GM18517 (cell line): ENCODE measurements around the gene SDC4.

Experiments used
- ATAC-seq: cut with Tn5 transposase; IDR thresholded peaks from one replicate; pipeline ENCODE4 v1.9.1; 2021; ENCODE audit warnings: mild to moderate bottlenecking, moderate library complexity; ENCODE audit not compliant: unreplicated experiment

The SDC4 gene, protein sequence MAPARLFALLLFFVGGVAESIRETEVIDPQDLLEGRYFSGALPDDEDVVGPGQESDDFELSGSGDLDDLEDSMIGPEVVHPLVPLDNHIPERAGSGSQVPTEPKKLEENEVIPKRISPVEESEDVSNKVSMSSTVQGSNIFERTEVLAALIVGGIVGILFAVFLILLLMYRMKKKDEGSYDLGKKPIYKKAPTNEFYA

DNA sequence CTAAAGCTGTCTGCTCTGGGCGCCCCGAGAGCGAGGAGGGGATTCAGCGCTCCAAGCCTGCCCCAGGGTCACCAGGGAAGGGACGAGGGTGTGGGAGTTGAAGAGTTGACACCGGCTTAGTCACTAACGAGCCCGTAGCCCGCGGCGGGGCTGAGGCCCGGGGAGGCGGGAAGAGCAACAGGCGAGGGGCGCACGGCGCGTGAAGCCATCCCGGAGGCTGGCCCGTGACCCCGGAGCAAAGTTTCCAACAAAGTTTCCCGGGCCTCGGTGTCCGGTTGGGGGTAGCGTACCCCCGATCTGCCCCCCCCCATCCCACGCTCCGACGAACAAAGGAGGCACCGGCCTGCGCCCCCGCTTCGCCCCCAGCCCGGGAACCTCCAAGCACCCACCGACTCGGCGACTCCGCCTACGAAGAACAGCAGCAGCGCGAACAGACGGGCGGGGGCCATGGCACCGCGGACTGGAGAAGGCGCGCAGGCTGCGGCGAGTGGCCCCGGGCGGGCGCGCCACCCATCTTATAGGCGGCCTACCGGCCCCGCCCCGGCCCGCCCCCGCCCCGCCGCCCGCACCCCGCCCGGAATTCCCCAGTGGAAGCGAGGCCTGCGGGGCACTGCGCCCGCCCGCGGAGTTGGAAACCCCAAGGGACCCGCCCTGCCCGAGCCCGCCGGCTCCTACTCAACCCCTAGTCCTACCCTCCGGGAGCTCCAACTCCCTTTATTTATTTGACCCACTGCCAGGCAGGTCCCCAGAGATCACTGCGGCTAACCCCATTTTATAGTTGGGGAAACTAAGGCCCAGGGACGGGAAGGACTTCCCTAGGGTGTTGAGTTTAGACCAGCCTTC lies at the start of gene SDC4:
Gene SDC4 (minus strand): TSS at position 489 of the 843 bp plus-strand sequence. CDS start 40 bp downstream, at position 449.
- no peak for ATAC-seq

DNA sequence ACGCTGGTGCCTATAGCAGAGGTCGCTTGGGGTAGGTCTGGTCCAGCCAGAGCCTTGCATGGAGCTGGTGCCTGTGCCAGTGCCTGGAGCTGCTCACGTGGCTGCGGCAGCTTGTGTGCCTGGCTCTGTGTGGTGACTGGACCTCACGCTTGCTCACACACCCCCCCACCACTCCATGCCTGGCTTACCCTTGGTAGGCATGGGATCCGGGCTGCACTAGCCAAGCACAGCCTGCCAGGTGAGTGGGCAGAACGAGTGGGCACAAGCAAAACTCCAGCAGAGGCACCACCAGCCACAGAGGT lies 46.8 kb upstream of the SDC4 start:
- ATAC-seq = no peak

DNA sequence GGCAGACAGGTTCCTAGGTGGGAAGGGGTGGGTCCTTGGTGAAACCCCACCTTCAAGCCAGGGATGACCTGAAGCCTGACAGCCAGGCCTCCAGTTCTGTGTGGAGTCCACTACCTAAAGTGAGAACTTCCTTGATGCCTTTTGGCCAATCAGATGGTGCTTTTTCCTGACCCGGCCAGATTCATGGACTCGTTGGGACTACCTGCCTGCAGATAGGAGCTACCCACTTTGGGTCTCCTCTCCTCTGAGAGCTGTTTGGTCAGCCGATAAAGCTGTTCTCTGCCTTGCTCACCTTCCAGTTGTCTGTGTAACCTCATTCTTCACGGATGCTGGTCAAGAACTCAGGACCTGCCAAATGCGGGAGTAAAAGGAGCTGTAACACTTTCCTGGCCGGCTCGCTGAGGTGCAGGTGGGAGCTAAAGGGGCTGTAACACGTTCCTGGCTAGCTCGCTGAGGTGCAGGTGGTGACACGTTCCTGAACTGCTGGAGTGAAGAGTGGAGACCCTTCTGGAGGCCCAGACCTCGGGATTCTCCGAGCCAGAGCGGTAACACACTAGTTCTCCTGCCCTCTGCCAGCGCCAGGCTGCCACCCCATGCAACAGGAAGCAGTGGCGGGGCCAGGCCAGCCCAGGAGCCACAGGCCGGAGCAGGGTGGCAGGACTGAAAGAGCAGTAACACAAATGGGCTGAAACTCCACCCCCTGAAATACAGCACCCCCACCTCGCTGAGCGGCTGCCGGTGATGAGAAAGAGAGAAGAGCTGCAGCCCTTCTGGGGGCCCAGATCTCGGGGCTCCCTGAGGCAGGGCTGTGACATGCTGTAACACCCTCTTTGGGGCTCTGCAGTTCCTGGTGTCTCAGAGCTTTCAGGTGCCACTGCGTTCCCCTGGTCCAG lies 46.2 kb upstream of the SDC4 start:
- no peak for ATAC-seq

DNA sequence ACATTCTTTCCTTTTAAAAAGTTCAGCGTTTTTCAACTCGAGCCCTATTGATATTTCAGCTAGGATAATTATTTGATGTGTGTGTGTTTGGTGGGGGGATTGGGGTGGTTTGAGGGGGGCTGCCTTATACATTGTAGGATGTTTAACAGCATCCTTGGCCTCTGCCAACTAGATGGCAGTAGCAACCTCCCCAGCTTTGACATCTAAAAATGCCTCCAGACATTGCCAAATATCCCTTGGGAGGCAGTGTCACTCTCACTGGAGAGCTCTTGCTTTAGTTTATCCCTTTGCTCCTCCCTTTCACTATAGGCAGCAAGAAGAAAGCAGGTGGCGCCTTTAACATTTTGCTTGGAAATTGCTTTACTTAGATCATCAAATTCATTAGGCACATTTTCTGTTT lies 44.5 kb upstream of the SDC4 start:
- ATAC-seq = no peak

DNA sequence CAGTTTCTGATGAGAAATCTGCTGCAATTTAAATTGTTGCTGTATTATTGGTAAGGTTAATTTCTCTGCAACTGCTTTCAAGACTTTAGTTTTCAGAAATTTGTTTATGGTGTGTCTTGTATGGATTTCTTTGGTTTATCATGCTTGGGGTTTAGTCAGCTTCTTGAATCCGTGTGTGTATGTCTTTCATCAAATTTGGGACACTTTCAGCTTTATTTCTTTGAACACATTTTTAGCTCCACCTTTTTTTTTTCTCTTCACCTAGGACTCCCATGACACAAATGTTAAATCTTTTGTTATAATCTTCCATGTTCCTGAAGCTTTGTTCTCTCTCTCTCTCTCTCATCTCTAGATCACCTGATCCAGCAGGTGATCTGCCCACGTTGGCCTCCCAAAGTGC lies 43.3 kb upstream of the SDC4 start:
- no peak for ATAC-seq

DNA sequence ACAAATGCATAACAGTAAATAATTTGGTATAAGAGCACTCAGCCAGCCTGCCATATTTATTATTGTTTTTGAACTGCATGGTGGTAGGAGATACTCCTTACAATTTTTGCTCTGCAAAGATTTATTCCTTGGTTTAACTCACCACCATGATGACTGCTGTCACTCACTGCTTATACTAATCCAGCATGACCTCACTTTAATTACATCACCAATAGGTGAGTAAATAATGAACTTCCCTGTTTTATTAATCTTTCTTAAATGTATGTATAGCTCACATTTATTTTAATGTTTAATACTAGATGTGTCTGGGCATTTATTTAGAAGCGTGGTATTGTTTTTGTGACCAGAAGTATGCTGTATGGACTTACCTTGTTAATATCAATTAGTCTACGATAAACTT lies 42.7 kb upstream of the SDC4 start:
- ATAC-seq = no peak

DNA sequence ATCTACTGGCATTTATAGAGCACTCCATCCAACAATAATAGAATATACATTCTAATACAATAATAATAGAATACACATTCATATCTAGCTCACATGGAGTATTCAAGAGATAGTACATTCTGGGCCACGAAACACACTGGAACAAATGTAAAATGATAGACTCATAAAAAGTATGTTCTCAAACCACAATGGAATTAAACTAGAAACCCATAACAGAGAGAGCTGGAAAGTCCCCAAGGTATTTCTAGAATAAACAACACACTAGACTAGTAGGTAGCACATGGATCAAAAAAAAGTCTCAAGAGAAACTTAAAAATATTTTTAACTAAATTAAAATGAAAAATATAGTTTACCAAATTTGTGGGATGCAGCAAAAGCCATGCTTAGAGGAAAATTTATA lies 39.0 kb upstream of the SDC4 start:
- ATAC-seq = no peak

DNA sequence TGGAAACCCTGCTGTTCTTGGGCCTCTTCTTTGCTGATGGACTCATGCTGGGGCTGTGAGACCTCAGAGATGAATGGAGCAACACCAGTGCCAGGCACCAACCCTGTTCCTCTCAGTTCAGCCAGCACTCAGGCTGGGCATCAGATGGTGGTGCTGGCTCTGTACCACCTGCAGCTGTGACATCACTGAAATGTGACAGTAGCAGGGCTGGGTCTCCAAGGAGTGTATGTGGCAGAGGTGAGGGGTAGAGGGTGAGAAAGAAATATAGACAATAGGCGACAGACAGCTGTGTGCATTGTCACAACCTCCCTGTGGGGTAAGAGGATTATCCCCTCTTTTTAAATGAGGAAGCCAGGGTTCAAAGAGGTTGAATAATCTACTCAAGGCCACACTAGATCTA lies 30.0 kb upstream of the SDC4 start, which contains the start of gene TP53TG5:
Gene TP53TG5 (minus strand): TSS at position 135 of the 400 bp plus-strand sequence. CDS start 89 bp downstream, at position 46.
- ATAC-seq = no peak

DNA sequence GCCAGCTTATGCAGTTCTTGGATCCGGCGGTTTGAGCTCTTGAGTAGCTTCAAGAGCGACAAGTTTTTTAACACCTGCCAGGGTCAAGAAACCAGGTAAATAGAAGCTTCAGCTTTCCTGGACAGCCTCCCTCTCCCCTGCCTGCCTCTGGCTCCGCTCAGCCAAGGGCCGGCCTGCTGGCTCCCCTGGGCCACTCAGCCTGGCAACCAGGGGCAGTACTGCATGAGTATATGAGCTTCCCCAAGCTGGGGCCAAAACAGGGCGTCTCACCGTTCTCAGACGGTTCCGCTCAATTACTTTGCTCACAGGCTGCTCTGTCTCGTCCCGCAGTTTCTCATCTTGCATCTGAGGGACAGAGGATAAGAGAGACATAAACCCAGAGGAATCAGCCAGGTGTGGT lies 29.0 kb upstream of the SDC4 start:
- no peak for ATAC-seq

DNA sequence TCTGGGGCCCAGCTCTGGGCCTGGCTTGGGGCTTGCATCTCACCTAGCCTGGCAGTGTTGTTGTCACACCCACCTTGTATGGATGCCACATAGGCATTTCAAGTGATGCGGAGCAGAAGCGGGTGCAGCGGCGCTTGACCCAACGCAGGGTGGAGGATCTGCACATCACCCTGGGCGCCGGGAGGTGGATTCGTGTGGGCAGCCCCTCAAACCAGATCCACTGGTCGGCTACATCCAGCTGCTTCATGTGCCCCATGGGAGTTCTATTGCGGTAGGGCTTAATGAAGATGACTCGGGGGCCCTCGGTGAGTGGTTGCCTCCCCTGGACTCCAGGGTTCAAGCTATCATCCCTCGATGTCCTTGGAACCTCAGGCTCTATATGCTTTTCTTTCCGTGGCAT lies 26.7 kb upstream of the SDC4 start:
- ATAC-seq = no peak

DNA sequence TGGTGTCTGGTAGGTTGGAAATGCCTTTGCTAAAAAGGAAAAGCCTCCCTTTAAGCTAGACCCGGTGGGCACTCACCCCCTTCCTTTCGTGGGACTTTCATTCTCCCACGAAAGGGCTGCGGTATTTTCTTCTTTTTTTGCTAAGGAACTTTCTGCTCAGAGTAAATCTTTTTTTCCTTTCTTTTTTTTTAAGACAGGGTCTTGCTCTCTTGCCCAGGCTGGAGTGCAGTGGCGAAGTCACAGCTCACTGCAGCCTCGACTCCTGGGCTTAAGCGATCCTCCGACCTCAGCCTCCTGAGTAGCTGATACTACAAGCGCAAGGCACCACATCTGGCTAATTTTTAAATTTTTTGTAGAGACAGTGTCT lies 25.9 kb upstream of the SDC4 start:
- ATAC-seq = no peak

DNA sequence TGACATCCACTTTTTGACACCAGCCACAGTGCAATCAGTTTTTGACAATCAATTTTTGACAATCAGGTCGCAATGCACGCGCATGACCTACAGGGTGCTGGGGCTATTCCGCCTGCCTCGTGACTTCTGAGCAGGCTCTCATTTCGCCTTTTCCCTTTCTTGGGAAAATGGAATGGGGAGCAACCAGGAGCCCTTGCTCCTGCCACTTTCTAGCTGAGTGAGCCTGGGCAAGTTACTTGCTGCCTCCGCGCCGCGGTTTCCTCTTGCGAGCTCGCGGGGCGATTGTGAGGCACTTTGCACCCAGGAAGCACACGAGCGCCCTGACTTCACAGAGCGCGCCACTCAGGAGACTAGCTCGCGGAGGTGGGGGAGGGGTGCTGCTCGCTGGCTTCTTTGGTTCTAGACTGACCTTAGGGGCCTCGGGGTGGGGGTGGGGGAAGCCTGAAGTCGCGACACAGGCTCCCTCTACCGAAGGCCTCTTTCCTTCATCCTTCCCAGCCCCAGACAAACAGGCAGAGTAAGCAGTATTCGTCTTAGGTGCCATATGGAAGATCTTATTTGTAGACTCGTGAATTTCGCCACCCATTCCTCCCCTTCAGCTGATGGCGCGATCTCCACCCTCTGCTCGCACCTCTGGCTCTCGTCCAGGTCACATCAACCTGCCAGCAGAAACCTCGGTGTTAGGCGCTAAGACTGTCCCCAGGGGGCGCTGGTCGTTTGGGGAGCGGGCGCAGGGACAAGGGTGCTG lies 25.3 kb upstream of the SDC4 start:
- ATAC-seq = no peak

DNA sequence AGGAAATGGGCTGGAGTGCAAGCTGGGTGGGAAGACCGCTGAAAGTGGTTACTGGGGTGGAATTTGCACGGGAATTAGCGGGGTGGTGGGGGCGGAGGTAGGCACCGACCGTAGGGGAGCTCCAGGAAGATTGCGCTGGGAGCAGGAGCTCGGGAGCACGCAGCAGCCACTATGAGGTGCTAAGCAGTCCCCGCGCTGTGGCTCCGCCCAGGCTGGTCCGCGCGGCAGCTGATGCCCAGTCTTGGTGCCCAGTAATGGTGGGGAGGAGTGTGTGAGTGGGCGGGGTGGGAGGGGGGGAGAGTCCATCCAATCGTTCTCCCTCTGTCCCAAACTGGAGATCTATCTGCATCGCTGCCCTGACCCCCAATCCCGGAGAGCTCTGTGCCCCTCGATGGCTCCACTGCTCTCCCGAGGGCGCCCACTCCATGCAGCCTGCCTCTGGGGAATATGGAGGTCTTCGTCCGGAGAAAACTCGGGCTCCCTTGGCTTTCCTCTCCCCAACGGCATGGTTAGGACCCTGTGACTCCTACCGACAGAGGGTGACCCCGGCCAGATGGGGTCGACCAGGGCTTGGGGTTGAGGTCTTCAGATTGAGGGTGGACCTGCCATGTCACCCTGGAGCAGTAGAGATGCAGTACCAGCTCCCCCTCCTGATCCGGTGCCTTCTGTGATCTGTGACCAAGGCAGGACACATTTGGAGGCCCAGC lies 24.6 kb upstream of the SDC4 start:
- ATAC-seq = no peak

DNA sequence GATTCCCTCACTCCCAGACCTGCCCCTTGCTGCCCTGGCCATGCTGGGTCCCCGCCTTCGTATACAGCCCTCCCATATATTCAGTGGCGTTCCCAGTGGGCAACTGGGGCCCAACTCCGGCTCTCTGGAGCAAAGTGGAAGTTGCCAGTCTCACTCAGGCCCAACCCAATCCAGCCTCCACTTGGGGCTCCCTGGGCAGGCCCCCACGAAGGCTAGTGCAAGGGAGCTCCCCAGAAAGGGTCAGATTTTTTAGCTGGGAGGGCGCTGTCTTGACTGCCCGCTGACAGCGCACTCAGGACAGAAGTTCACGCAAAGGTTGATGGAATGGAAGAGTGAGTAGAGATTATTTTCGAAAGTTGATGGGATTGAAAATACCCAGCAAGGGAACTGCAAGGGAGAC lies 24.0 kb upstream of the SDC4 start:
- no peak for ATAC-seq

DNA sequence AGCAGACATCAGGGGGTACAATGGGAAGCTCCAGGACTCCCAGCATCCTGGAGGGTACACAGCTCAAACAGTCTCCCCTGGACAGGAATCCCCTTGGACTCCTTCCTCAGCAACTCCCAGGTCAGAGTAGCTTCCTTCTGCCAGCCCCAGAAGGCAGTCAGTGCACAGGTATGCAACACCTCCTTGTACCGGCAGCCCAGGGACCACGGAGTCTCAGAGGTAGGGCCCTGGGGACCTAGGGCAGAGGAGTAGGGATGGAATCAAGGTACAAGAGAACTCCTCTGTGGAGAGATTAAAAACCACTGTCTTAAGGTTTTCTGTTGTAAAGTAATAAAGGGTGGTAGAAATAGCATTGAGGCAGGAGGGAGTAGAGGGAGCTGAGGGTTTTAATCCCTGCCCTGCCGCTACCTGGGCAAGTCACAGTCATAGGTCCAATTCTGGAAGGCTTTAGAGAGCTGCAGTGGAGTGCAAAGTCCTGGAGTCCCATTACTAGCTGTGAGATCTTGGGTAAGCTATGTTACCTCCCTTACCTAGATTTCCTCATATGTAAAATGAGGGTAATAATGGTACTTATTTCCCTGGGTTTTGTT lies 22.4 kb upstream of the SDC4 start:
- no peak for ATAC-seq

DNA sequence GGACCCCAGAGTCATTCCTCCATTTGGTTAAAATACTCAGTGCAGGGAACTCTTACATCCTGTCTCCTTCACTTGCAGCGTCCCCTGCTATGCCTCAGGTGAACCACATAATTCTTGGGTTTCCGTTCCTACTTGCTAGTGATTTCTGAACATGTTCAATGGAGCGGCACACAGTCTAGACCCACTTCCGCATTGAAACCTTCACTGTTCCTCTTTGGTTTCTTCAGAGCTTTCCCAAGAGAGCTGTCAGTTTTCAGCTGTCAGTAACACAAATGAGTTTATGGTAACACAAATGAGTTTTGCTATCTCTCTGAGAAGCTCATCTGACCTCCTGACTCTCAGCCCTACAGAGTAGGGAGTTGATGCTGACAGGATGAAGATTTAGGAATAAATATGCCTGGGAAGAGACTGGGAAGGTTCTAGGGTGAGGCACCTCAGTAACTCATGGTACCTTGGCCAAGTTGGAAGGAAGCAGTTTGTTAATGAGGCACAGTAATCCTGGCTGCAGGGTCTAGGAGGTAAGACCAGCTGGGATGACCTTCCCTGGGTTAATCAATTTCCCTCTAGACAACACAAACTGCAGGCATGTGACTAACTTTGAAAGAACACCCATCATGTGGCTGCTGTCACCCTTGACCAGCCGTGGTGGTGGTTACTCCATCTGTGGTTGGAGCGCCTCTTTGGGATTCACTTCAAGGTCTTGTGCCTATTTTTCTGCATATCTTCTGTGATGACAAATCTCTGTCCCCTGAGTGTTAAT lies 20.2 kb upstream of the SDC4 start:
- ATAC-seq = peak; percentile 83

DNA sequence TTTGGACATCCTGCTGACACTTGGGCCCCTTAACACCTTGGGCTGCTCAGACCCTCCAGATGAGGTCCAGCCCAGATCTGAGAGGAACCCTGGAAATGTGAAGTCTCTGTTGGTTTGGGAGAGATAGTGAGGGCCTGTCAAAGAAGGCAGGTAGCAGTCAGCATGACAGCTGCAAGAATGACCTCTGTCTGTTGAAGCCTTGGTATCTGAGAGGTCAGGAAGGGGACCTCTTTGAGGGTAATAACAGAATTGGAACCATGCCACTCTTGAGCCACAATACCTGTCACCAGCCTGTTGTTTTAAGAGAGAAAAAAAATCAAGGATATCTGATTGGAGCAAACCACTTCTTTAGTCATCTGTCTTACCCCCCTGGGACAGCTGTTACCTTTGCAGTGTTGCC lies 18.9 kb upstream of the SDC4 start:
- no peak for ATAC-seq

DNA sequence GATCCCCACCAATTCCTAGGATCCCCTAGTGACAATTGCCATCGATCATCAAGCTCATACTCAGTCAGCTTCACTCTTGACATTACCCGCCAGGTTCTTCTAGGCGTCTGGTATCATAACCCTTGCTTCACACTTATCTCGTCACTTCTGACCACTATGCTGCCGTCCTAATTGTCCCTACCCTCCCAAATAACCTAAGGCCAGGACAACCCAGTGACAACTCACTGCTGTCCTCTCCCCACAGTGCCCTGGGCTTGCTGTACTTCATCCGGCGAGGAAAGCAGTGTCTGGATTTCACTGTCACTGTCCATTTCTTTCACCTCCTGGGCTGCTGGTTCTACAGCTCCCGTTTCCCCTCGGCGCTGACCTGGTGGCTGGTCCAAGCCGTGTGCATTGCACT lies 18.4 kb upstream of the SDC4 start:
- no peak for ATAC-seq

DNA sequence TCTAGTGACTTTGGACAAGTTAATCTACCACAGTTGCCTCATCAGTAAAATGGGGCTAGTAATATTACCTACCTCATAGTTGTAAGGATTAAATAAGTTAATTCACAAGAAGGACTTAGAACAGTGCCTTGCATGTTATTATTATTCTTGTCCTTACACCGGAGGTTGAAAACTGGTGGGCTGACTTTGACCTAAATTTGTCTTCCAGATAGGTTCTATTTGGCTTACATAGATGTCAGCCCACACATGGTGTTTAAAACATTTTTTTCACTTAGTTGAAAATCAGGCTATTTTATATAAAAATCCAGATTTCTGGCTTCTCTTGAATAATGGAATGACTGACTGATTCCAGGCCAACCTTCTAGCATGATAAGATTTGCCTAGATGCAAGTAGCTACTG lies 18.0 kb upstream of the SDC4 start:
- no peak for ATAC-seq
